Naive thymus-derived CD4-positive, alpha-beta T cell (primary cell): ENCODE results near the gene GNAO1. TPM values are rescaled to one million over a fixed set of nuclear protein-coding genes. Genes with fewer than 3 reads are reported as not detected.

Source experiments
- ATAC-seq: fragments of 150-1000 bp; cut with Tn5 transposase; 2 replicates; pipeline ENCODE4 v1.10.0; 2021; ENCODE audit warnings: mild to moderate bottlenecking, moderate library complexity
- CTCF ChIA-PET: fragments of 350-600 bp; sonication (Branson Sonifier 250); formaldehyde crosslinking; loops from one replicate; lab custom pipeline; 2021; ENCODE audit warnings: antibody characterized with exemption; lab: Charles Lee
- POLR2A ChIA-PET: fragments of 350-600 bp; sonication (Branson Sonifier 250); formaldehyde crosslinking; loops from one replicate; lab custom pipeline; 2021; ENCODE audit warnings: antibody characterized with exemption, inconsistent platforms; lab: Charles Lee
- DNase-seq, 9 donors: peaks; one replicate each; pipeline versions ENCODE4 v3.0.0 to v3.0.0-alpha.2; 2020 to 2022; ENCODE audit warnings: mixed read lengths in 1 of 9
- H3K27ac ChIP-seq: one replicate; pipeline ENCODE4 v1.7.0; 2013; ENCODE audit warnings: mild to moderate bottlenecking, low read depth, low read length, moderate library complexity
- H3K27me3 ChIP-seq, 2 donors: one replicate each; pipeline ENCODE4 v1.7.0; 2013; ENCODE audit warnings: low read length in 2 of 2, mild to moderate bottlenecking in 2 of 2, moderate library complexity in 2 of 2; ENCODE audit not compliant: control insufficient read depth in 2 of 2, insufficient read depth in 2 of 2
- H3K36me3 ChIP-seq, 3 experiments: 1 replicate in 2 of 3; 2 replicates in 1 of 3; pipeline ENCODE4 v1.7.0; 2013; ENCODE audit warnings: low read length in 3 of 3, mild to moderate bottlenecking in 3 of 3, moderate library complexity in 1 of 3; ENCODE audit not compliant: insufficient read depth in 3 of 3, control insufficient read depth in 2 of 3
- H3K4me1 ChIP-seq, 2 donors: one replicate each; pipeline ENCODE4 v1.7.0; 2013; ENCODE audit warnings: low read length in 2 of 2, mild to moderate bottlenecking in 2 of 2, moderate library complexity in 1 of 2; ENCODE audit not compliant: control insufficient read depth in 2 of 2, insufficient read depth in 2 of 2
- H3K4me3 ChIP-seq: 2 replicates; pipeline ENCODE4 v1.7.0; 2013; ENCODE audit warnings: mild to moderate bottlenecking, low read length
- H3K9me3 ChIP-seq, 3 experiments: 1 replicate in 2 of 3; 2 replicates in 1 of 3; pipeline ENCODE4 v1.7.0; 2013; ENCODE audit warnings: low read length in 3 of 3; ENCODE audit not compliant: control insufficient read depth in 2 of 3
- H3K27ac Mint-ChIP-seq, 9 donors: one replicate each; pipeline ENCODE4 v1.8.0; 2020 to 2022; ENCODE audit warnings: mixed read lengths in 9 of 9, mild to moderate bottlenecking in 8 of 9, moderate library complexity in 5 of 9, inconsistent platforms in 2 of 9
- H3K27me3 Mint-ChIP-seq, 5 donors: one replicate each; pipeline ENCODE4 v1.8.0; 2021 to 2022; ENCODE audit warnings: mixed read lengths in 5 of 5, mild to moderate bottlenecking in 1 of 5
- H3K36me3 Mint-ChIP-seq, 5 donors: one replicate each; pipeline ENCODE4 v1.8.0; 2020 to 2022; ENCODE audit warnings: mixed read lengths in 5 of 5, mild to moderate bottlenecking in 3 of 5, inconsistent platforms in 1 of 5
- H3K4me1 Mint-ChIP-seq, 7 donors: one replicate each; pipeline ENCODE4 v1.8.0; 2020 to 2022; ENCODE audit warnings: mixed read lengths in 7 of 7, mild to moderate bottlenecking in 3 of 7, inconsistent platforms in 1 of 7
- H3K4me3 Mint-ChIP-seq, 10 donors: one replicate each; pipeline ENCODE4 v1.8.0; 2020 to 2022; ENCODE audit warnings: mild to moderate bottlenecking in 10 of 10, mixed read lengths in 10 of 10, moderate library complexity in 6 of 10, inconsistent platforms in 2 of 10
- H3K9me3 Mint-ChIP-seq, 11 donors: one replicate each; pipeline ENCODE4 v1.8.0; 2020 to 2022; ENCODE audit warnings: mixed read lengths in 11 of 11, mild to moderate bottlenecking in 4 of 11, inconsistent platforms in 1 of 11, moderate library complexity in 1 of 11
- intact Hi-C, 2 donors: fragments of 100-400 bp; cut with micrococcal nuclease; formaldehyde crosslinking; loops; one replicate each; pipeline ENCODE4 v1.15.1; 2023
- polyA plus RNA-seq, 2 donors: library from polyadenylated mRNA; unstranded; fragments of 300-500 nt; fragmentation: Illumina TruSeq; gene quantifications; one replicate each; pipeline ENCODE4 v1.2.3, GENCODE V29; 2021
- total RNA-seq, 6 experiments: library from RNA in 5 of 6; stranded (reverse) in 5 of 6; gene quantifications; 1 replicate in 5 of 6; 2 replicates in 1 of 6; pipeline ENCODE4 v1.2.3 and lab custom pipeline; 2021 to 2026

The GNAO1 gene
- total and polyA plus RNA-seq, 7 experiments from 2014 or later: 0.43 to 5.4 (median 0.80) TPM; not detected in 2

DNA sequence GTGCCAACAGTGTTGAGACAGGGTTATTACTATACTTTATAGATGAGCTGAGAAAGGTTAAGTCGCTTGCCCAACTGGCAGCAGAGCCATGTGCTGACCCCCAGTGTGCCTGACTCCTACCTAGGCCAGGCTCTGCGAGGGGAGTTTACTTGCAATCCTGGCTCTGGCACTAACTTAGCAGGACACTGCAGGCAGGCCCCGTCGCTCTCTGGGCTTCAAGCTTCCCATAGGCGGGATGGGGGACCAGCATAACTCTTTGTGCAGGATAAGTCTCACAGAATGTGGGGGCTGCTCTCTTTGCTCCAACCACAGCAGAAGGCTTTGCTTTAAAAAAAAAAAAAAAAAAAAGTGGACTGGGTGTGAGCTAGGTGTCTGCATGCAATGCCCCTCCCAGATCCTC, 102.7 kb downstream of the GNAO1 start:
- Mint-ChIP-seq H3K4me1 (peaks cover 0 to 7% (median 0%) of the 10 kb centered on the region in 7 donors), H3K9me3 (no peaks in the 10 kb centered on the region), H3K27me3 (peaks cover 0 to 10% (median 0%) of the 10 kb centered on the region in 5 donors), H3K4me3 (no peak overlapping the region), H3K27ac (no peak overlapping the region), H3K36me3 (no peaks in the 10 kb centered on the region)
- Histone ChIP-seq H3K4me1 (no peaks in the 10 kb centered on the region), H3K27me3 (no peaks in the 10 kb centered on the region), H3K9me3 (no peaks in the 10 kb centered on the region), H3K36me3 (no peaks in the 10 kb centered on the region), H3K27ac (no peak overlapping the region), H3K4me3 (no peak overlapping the region)
- intact Hi-C loops: no loop called here
- ATAC-seq: no peak
- DNase-seq: no peak
- POLR2A ChIA-PET: no interaction called here
- CTCF ChIA-PET: no interaction called here

- Mint-ChIP-seq H3K36me3 (no peaks in the 10 kb centered on the region), H3K9me3 (no peaks in the 10 kb centered on the region), H3K4me1 (peaks cover 0 to 9% (median 0%) of the 10 kb centered on the region in 7 donors), H3K27ac (no peak overlapping the region), H3K27me3 (peaks cover 0 to 10% (median 0%) of the 10 kb centered on the region in 5 donors), H3K4me3 (no peak overlapping the region)
- DNase-seq: no peak
- Histone ChIP-seq H3K36me3 (no peaks in the 10 kb centered on the region), H3K27me3 (no peaks in the 10 kb centered on the region), H3K4me3 (no peak overlapping the region), H3K9me3 (no peaks in the 10 kb centered on the region), H3K4me1 (no peaks in the 10 kb centered on the region), H3K27ac (no peak overlapping the region)
- no peak for ATAC-seq
- intact Hi-C loops: no loop called here
- POLR2A ChIA-PET: no interaction called here
- CTCF ChIA-PET: no interaction called here
Observed at GRCh38 chr16:56294579-56294978, 103.3 kb downstream of the GNAO1 start.

DNA sequence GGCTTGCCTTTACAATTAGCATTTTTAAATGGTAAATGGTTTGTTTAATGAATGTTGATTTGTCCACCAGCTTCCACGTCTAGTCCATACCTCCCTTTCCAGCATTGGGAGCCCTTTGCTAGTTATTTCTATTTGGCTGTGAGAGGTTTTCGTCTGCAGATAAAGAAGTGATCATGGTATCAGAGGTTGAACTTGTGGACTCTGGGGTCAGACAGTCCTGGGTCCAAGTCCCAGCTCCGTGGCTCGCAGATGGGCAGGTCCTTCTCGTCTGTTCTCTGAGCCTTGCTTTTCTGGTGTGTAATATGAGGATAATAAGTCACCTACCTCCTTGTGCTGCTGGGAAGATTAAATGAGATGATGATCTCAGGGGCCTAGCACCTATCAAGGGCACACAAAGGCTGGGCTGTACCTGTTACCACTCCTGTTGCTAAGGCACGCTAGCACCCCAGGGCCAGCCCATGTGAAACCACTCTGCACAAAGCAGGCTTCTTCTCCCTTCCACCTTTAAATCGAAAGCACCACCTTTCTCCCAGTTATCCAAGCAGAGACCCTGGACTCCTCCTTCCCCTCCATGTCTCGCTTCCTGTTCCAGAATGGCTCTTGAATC, 103.9 kb downstream of the GNAO1 start:
- peaks cover 0 to 9% (median 0%) of the 10 kb centered on the region in 7 donors for H3K4me1 Mint-ChIP-seq
- POLR2A ChIA-PET: no interaction called here
- no peak overlapping the region for H3K4me3 Mint-ChIP-seq
- Histone ChIP-seq H3K27ac (no peak overlapping the region), H3K4me1 (no peaks in the 10 kb centered on the region), H3K9me3 (no peaks in the 10 kb centered on the region), H3K4me3 (no peak overlapping the region), H3K27me3 (no peaks in the 10 kb centered on the region), H3K36me3 (no peaks in the 10 kb centered on the region)
- H3K36me3 Mint-ChIP-seq: no peaks in the 10 kb centered on the region
- CTCF ChIA-PET: no interaction called here
- ATAC-seq (no peak), DNase-seq (no peak)
- no peak overlapping the region for H3K27ac Mint-ChIP-seq
- peaks cover 0 to 10% (median 0%) of the 10 kb centered on the region in 5 donors for H3K27me3 Mint-ChIP-seq
- intact Hi-C loops: no loop called here
- H3K9me3 Mint-ChIP-seq: no peaks in the 10 kb centered on the region

GRCh38 chr16:56295739-56296527, 104.6 kb downstream of the GNAO1 start:
- Mint-ChIP-seq H3K9me3 (no peaks in the 10 kb centered on the region), H3K4me1 (peaks cover 0 to 9% (median 0%) of the 10 kb centered on the region in 7 donors), H3K27ac (no peak overlapping the region), H3K27me3 (peaks cover 0 to 10% (median 0%) of the 10 kb centered on the region in 5 donors), H3K4me3 (no peak overlapping the region), H3K36me3 (no peaks in the 10 kb centered on the region)
- POLR2A ChIA-PET: no interaction called here
- intact Hi-C loops: no loop called here
- no peaks in the 10 kb centered on the region for H3K4me1 ChIP-seq
- DNase-seq: no peak
- ATAC-seq: no peak
- H3K27me3 ChIP-seq: no peaks in the 10 kb centered on the region
- H3K9me3 ChIP-seq: no peaks in the 10 kb centered on the region
- no peaks in the 10 kb centered on the region for H3K36me3 ChIP-seq
- no peak overlapping the region for H3K4me3 ChIP-seq
- CTCF ChIA-PET: interaction anchor here (0.6 kb wide), 1 partner anchor 312 kb away, joined by 3 read pairs; no protein-coding TSS in a partner anchor
- H3K27ac ChIP-seq: no peak overlapping the region

DNA sequence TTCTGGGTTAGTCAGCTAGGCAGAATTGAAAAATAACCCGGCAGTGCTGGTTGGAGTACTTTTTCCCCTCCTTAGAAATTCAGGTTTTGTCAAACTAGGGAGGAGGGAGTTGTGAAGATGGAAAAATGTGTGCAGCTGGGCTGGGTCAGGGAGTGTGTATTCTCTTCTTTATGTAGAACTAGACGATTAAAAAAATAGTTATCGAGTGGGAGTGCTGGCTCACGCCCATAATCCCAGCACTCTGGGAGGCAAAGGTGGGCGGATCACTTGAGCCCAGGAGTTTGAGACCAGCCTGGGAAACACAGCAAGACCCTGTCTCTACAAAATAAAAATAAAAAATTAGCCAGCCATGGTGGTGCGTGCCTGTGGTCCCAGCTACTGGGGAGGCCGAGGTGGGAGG, 106.4 kb downstream of the GNAO1 start:
- no peaks in the 10 kb centered on the region for H3K9me3 Mint-ChIP-seq
- ATAC-seq (no peak), DNase-seq (no peak)
- Histone ChIP-seq H3K9me3 (no peaks in the 10 kb centered on the region), H3K27me3 (no peaks in the 10 kb centered on the region), H3K4me3 (no peak overlapping the region), H3K4me1 (no peaks in the 10 kb centered on the region), H3K27ac (no peak overlapping the region), H3K36me3 (no peaks in the 10 kb centered on the region)
- H3K36me3 Mint-ChIP-seq: no peaks in the 10 kb centered on the region
- ChIA-PET POLR2A (no interaction called here), CTCF (interaction anchor here (0.5 kb wide), 1 partner anchor 355 kb away, joined by 4 read pairs; no protein-coding TSS in a partner anchor)
- H3K4me3 Mint-ChIP-seq: no peak overlapping the region
- intact Hi-C loops: no loop called here
- H3K27ac Mint-ChIP-seq: no peak overlapping the region
- peaks cover 0 to 8% (median 0%) of the 10 kb centered on the region in 5 donors for H3K27me3 Mint-ChIP-seq
- peaks cover 0 to 9% (median 0%) of the 10 kb centered on the region in 7 donors for H3K4me1 Mint-ChIP-seq

- Mint-ChIP-seq H3K36me3 (no peaks in the 10 kb centered on the region), H3K4me3 (no peak overlapping the region), H3K9me3 (no peaks in the 10 kb centered on the region), H3K27me3 (peaks cover 0 to 8% (median 0%) of the 10 kb centered on the region in 5 donors), H3K4me1 (peaks cover 0 to 9% (median 0%) of the 10 kb centered on the region in 7 donors), H3K27ac (no peak overlapping the region)
- DNase-seq (no peak), ATAC-seq (no peak)
- no peaks in the 10 kb centered on the region for H3K4me1 ChIP-seq
- ChIA-PET POLR2A (no interaction called here), CTCF (no interaction called here)
- H3K4me3 ChIP-seq: no peak overlapping the region
- no peaks in the 10 kb centered on the region for H3K27me3 ChIP-seq
- H3K36me3 ChIP-seq: no peaks in the 10 kb centered on the region
- intact Hi-C loops: no loop called here
- no peaks in the 10 kb centered on the region for H3K9me3 ChIP-seq
- no peak overlapping the region for H3K27ac ChIP-seq
Observed at GRCh38 chr16:56298116-56298515, 106.8 kb downstream of the GNAO1 start.
